ENCODE measurements around the gene PDZD2.
"Not testable (repeated sequence)": the region's sequence is repeated elsewhere in the genome, so short reads cannot be mapped to it uniquely, and the experiment has no call there.

The PDZD2 gene

GRCh38 chr5:31770132-31770720, 131.3 kb downstream of the PDZD2 start:
- DNase-seq (ENCODE audit: low spot score), result no peak

DNA sequence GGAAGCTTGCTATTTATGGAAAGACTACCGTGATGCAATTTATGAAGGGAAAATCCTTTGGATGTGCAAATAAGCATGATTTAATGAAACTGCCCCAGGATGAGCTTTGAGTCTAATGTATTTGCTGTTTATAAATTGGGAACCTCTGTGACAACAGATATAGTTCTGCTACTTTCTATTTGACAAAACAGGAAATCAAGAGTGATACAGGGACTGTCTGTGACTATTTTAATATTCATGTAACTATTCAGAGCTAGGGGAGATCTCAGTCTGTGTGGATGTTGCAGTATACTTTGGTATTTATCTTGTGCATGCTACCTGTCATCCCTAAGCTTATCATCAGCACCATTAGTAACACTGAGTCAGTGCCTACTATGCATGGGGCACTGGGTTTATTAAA, 132.1 kb downstream of the PDZD2 start:
- no peak for DNase-seq (ENCODE audit: low spot score)

GRCh38 chr5:31771500-31771899, 132.6 kb downstream of the PDZD2 start:
- no peak for DNase-seq (ENCODE audit: low spot score)

DNA sequence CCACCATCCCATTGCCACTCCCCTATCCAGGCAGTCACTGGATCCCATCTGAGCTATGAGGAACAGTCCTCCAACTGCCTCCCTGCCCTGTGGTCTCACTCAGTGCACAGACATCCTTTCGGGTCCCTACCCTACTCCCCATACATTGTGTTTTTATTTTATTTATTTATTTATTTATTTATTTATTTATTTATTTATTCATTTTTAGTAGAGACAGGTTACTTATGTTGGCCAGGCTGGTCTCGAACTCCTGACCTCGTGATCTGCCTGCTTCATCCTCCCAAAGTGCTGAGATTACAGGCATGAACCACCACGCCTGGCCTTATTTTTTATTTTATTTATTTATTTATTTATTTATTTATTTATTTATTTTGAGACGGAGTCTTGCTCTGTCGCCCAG, 137.4 kb downstream of the PDZD2 start:
- DNase-seq (ENCODE audit: low spot score), result not testable (repeated sequence)

DNA sequence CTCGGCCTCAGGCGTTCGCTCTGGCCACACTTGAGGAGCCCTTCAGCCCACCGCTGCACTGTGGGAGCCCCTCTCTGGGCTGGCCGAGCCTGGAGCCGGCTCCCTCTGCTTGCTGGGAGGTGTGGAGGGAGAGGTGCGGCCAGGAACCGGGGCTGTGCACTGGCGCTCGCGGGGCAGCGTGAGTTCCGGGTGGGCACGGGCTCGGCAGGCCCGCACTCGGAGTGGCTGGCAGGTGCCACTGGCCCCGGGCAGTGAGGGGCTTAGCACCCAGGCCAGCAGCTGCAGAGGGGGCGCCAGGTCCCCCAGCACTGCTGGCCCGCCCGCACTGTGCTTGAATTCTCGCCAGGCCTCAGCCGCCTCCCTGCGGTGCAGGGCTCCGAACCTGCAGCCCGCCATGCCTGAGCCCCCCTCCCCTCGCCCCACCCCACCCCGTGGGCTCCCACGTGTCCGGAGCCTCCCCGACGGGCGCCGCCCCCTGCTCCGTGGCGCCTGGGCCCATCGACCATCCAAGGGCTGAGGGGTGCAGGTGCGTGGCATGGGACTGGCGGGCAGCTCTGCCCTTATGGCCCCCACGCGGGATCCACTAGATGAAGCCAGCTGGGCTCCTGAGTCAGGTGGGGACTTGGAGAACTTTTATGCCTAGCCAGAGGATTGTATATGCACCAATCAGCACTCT, 138.2 kb downstream of the PDZD2 start:
- DNase-seq (ENCODE audit: low spot score), result no peak

DNA sequence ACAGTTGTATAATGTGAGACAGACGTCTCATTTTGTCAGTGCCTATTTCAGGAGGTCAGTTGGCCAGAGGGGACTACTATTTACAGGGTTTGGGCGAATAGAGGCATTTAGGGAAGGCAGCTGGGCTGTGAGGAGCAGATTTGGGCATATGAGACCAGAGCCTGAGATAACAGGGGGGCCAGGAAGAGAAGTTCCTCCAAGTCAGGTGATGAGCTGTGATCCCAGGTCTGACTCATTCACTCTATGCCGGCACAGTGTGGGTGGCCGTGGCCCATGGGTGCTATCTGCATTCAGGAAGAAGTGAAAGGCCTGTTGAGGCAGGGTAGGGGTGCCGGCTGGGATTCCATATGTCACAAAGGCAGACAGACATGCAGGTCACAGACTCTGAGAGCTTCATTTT, 142.8 kb downstream of the PDZD2 start:
- no peak for DNase-seq (ENCODE audit: low spot score)

GRCh38 chr5:31783086-31783645, 144.2 kb downstream of the PDZD2 start:
- no peak for DNase-seq (ENCODE audit: low spot score)

GRCh38 chr5:31783731-31784130, 144.8 kb downstream of the PDZD2 start:
- no peak for DNase-seq (ENCODE audit: low spot score)

GRCh38 chr5:31786090-31786631, 147.2 kb downstream of the PDZD2 start:
- DNase-seq (ENCODE audit: low spot score), result no peak

DNA sequence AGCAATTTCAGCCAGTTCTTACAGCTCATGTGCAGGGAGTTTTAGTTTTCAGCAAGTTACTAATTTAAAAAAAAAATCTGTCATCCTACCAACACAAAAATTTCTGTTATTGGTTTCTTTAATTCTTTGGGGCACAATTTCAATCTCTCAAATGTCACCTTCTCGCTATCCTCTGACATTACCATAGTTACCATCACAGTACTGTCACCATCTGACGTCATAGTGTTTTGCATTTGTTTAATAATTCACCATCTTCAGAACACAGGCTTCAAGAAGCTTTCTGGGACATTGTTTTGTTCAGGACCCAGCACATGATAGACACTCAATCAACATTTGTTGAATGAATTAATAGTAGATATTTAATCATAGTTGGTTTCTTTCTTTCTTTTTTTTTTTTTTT, 155.1 kb downstream of the PDZD2 start:
- DNase-seq (ENCODE audit: low spot score), result no peak

DNA sequence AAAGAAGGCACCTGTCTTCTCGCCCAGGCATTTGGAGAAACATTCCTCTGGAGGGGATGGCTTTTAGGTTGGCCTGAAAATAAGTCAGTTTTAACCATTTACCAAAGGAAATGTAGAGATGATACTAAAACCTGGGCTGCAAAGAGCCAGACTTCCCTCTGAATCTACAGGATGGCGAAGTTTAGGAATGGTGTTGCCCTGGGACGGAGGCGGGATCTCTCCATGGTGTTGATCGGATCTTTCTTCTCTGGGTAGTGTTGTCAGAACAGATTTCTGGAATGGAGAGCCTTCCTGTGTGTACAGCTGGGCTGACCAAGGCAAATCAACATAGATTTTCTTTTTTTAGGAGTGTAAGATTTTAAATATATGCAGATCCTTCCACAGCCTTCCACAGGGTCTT, 159.2 kb downstream of the PDZD2 start:
- DNase-seq (ENCODE audit: low spot score), result no peak

- DNase-seq (ENCODE audit: low spot score), result no peak
Measured at GRCh38 chr5:31800351-31800750, 161.4 kb downstream of the PDZD2 start.

DNA sequence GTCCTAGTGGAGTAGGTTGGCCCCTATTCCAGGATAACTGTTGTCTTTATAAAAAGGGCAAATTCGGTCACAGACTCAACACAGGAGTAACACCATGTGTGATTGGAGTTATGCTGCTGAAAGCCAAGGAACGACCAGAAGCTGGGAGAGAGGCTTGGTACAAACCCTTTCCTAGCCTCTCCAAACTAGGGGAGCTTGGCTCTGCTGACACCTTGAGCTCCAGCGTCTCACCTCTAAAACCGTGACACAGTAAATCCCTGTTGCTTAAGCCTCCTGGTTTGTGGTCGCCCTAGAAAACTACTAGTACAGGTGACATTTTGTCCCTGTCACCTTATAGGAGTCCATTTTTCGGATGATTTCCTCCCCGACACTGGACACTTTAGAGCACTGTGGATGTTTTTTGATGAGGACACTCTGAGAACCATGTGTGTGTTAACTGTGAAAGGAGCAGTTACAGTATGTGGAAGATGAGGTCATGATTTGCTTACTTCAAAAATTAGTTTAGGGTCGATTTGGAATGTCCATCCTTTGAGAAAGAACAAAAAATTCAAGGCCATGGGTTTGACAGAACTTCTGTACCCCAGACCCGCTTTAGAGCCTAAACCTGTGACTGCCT, 167.0 kb downstream of the PDZD2 start:
- DNase-seq (ENCODE audit: low spot score), result no peak

GRCh38 chr5:31806561-31806960, 167.6 kb downstream of the PDZD2 start:
- DNase-seq (ENCODE audit: low spot score), result no peak

- DNase-seq (ENCODE audit: low spot score), result no peak
Measured at GRCh38 chr5:31807789-31808540, 169.0 kb downstream of the PDZD2 start.

DNA sequence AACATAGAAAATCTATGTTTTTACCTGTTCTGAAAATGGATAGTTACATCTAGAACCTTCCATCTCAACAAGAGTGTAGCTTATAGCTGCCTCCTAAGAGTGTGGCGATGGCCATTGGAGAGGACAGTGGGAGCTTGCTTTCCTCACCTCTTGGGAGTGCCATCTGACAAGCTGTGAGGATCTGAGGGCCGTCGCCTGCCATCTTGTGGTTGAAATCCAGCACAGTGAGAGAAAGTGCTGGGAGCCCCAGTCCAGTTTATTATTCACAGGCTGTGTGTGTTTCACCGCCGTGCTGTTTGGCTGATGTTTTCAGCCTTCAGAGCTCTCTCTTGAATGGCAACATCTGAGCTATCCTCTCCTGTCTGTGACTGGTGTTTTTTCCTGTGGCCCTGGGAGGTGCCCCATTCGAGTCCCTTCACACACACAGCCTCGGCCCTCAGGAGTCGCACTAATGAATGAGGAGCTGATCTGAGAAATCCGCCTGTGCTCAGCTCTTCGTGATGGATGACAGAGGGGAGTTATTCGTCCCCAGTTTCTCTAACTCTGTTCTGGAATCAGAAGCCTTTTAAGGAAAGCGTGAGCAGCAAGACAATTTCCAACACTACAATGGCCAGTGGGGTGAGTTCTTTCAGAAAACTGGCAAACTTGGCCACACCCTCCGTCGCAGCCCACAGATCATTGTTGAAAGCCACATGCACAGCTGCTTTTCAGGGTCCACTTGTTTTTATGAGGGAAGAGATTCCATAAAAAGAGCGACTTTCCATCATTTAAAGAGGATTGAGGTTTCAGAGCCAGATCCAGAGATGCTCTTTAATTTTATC, 170.3 kb downstream of the PDZD2 start:
- DNase-seq (ENCODE audit: low spot score), result peak; percentile 62

DNA sequence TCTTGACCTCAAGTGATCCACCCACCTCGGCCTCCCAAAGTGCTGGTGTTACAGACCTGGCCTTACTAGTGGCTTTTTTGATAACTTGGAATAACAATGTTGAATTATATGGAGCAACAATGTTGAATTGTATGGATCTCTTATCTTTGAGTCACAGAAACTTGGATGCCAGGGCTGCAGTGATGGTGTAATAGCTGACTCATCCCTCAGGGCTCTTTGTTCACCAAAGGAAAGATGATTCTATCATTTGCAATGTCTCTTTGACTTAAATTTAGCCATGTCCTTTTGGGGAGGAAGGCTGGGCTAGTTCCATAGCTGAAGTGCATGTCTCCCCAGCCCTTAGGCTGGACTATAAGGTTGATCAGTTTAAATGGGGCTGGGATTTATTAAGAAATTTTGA, 172.3 kb downstream of the PDZD2 start:
- DNase-seq (ENCODE audit: low spot score), result no peak

DNA sequence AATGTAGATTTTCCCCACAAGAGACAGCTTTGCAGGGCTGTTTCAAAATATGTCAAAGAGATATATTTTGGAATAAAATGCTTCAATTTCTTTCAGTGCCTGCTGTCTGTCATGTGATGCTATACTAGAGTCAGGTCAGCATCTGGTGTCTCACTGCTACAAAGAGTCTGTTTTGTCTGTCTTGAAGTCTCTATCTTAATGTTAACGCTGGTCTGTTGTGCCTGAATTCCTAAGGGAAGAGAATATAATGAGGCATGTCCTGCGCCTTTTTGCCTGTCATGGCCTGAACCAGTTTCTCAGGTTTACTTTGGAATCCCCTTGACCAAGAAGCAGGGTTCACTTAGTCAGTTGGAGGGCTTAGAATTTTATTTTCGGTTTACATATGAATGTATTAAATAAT, 176.4 kb downstream of the PDZD2 start:
- no peak for DNase-seq (ENCODE audit: low spot score)

DNA sequence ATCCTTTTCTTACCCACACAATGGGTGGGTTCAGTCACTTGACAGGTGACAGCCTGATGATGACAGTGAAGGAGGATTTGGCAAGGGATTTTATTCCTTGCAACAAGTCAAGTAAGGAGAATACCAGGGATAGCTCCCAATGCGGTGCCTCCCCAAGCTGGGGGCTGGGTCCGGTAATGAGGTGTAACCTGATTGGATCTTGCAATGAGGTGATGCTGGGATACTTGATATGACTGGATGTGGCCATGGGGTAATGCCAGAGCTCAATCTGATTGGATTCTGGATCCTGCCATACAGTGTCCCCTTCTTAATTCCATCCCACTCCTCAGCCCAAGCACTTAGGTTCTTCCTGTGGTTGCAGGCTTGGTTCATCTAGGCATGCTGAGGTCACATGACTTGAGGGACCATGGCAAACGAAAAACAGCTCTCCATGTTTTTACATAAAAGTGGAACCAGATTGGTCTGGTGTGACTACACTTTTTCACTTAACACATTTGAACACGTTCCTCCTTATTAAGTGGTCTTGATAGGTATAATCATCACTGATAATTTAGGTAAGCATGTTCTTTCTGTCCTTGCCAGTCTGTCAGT, 181.1 kb downstream of the PDZD2 start:
- DNase-seq (ENCODE audit: low spot score), result no peak

DNA sequence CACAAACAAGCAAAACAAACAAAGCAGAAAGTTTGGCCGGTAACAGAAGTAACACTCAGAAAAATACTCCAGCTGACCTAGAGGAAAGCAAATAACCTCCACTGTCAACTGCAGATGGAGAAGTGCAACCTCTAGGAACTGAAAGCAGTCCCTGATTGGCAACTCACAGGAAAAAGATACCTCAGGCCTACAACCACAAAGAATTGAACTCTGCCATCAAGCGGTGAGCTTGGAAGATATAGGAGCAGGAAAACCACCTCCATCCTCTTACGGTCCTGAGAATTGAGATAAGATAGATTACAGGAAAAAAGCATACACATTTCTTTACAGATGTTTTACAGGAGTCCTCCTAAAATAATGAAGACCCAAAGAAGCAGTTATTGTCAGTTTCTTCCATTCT, 184.5 kb downstream of the PDZD2 start:
- no peak for DNase-seq (ENCODE audit: low spot score)

DNA sequence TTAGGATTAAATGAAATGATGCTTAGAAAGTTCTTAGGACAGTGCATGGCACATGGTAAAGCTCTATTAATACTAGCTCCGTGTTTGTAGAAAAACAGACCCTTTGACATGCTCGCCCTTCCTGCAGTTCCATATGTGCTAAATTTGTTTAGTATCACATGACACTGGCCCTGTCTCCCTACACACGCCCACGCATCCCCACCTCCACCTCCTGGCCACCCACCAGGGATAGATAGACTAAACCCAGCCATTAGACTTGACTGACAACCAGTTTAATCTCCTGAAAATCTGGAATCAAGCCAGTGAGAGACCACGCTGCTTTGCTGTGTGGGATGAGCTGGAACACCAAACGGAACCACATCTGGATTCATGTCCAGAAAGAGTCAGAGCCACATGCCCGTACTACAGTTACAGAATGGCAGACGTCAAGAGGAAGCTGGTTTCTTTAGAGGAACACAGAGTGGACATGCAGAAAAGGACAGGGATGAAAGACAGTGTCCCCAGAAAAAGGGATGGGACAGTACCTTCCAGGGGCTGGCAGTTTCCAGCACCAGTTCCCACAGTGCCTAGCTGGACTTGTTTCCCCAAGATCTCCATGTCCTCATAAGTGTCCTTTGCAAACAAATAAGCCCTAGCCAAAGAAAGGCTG, 186.1 kb downstream of the PDZD2 start:
- DNase-seq (ENCODE audit: low spot score), result no peak
